Glutamatergic neuron (in vitro differentiated cells): ENCODE measurements around the gene CA5A. TPM values are rescaled to one million over a fixed set of nuclear protein-coding genes. Genes with fewer than 3 reads are reported as not detected.
"Not testable (repeated sequence)": the region's sequence is repeated elsewhere in the genome, so short reads cannot be mapped to it uniquely, and the experiment has no call there.

Source experiments
- DNase-seq: peaks from one replicate; pipeline ENCODE4 v3.0.0; 2022
- H3K27ac Mint-ChIP-seq: one replicate; pipeline ENCODE4 v1.8.0; 2020; ENCODE audit warnings: mild to moderate bottlenecking, mixed read lengths, inconsistent platforms; ENCODE audit not compliant: unreplicated experiment
- H3K27me3 Mint-ChIP-seq: one replicate; pipeline ENCODE4 v1.8.0; 2020; ENCODE audit warnings: mild to moderate bottlenecking, moderate library complexity, mixed read lengths, inconsistent platforms; ENCODE audit not compliant: unreplicated experiment
- H3K36me3 Mint-ChIP-seq: one replicate; pipeline ENCODE4 v1.8.0; 2020; ENCODE audit warnings: mild to moderate bottlenecking, mixed read lengths, inconsistent platforms; ENCODE audit not compliant: unreplicated experiment
- H3K4me1 Mint-ChIP-seq: one replicate; pipeline ENCODE4 v1.8.0; 2020; ENCODE audit warnings: mild to moderate bottlenecking, low read depth, mixed read lengths, inconsistent platforms; ENCODE audit not compliant: unreplicated experiment
- H3K4me3 Mint-ChIP-seq: one replicate; pipeline ENCODE4 v1.8.0; 2020; ENCODE audit warnings: mild to moderate bottlenecking, mixed read lengths, inconsistent platforms; ENCODE audit not compliant: unreplicated experiment
- H3K9me3 Mint-ChIP-seq: one replicate; pipeline ENCODE4 v1.8.0; 2020; ENCODE audit warnings: mild to moderate bottlenecking, moderate library complexity, mixed read lengths, inconsistent platforms; ENCODE audit not compliant: unreplicated experiment
- CTCF ChIP-seq: fragments of 200-600 bp; sonication (generic); IDR thresholded peaks from one replicate; pipeline ENCODE4 v1.5.0; 2021; ENCODE audit not compliant: partially characterized antibody, unreplicated experiment
- total RNA-seq: library from RNA; stranded (reverse); fragmentation: NEBNext Ultra II Directional; extraction: Animal tissue kit (Norgen Biotek cat#: 25700); gene quantifications from one replicate; pipeline ENCODE4 v1.2.1, GENCODE V29; 2021; ENCODE audit not compliant: unreplicated experiment

The CA5A gene
- total RNA-seq, 1 donor from 2014 or later = not detected

- peaks cover 9% of the 10 kb centered on the region for H3K9me3 Mint-ChIP-seq
- H3K36me3 Mint-ChIP-seq = peaks cover 7% of the 10 kb centered on the region
- TF ChIP-seq CTCF = no peak
- peaks cover 5% of the 10 kb centered on the region for H3K4me1 Mint-ChIP-seq
- peaks cover 6% of the 10 kb centered on the region for H3K27me3 Mint-ChIP-seq
- H3K27ac Mint-ChIP-seq = peak overlapping the region; percentile 9
- no peak overlapping the region for H3K4me3 Mint-ChIP-seq
- no peak for DNase-seq
Observed at GRCh38 chr16:87874639-87875427, 61.5 kb downstream of the CA5A start.

GRCh38 chr16:87870418-87871291, 65.7 kb downstream of the CA5A start:
- peak overlapping the region; percentile 69 for H3K4me3 Mint-ChIP-seq
- H3K27ac Mint-ChIP-seq = peak overlapping the region; percentile 48
- peaks cover 10% of the 10 kb centered on the region for H3K27me3 Mint-ChIP-seq
- H3K9me3 Mint-ChIP-seq, H3K36me3 Mint-ChIP-seq, DNase-seq, H3K4me1 Mint-ChIP-seq: not testable (repeated sequence)

- not testable (repeated sequence) for DNase-seq, H3K36me3 Mint-ChIP-seq
- H3K27me3 Mint-ChIP-seq = peaks cover 10% of the 10 kb centered on the region
Observed at GRCh38 chr16:87869879-87870417, 66.4 kb downstream of the CA5A start.

GRCh38 chr16:87869061-87869878, 67.1 kb downstream of the CA5A start, which contains the start of gene SLC7A5:
Gene SLC7A5 (minus strand): TSS chr16:87869507. CDS start chr16:87869422, 85 bp downstream.
- peak within 1 kb of the TSS; percentile 93 for H3K4me3 Mint-ChIP-seq
- not testable (repeated sequence) for H3K36me3 Mint-ChIP-seq, H3K4me1 Mint-ChIP-seq, H3K9me3 Mint-ChIP-seq
- peak; percentile 93 for DNase-seq
- H3K27ac Mint-ChIP-seq = peak within 1 kb of the TSS; percentile 89
- H3K27me3 Mint-ChIP-seq = peaks cover 10% of the 10 kb centered on the region

More at GRCh38 chr16:87869879-87870417, 66.4 kb downstream of the CA5A start:
- H3K4me3 Mint-ChIP-seq = peak overlapping the region; percentile 69
- peak overlapping the region; percentile 28 for H3K27ac Mint-ChIP-seq
- not testable (repeated sequence) for H3K4me1 Mint-ChIP-seq, H3K9me3 Mint-ChIP-seq

GRCh38 chr16:87868254-87869029, 67.9 kb downstream of the CA5A start:
- not testable (repeated sequence) for H3K9me3 Mint-ChIP-seq, DNase-seq, H3K36me3 Mint-ChIP-seq
- H3K4me3 Mint-ChIP-seq = peak overlapping the region; percentile 93
- H3K27me3 Mint-ChIP-seq = peaks cover 10% of the 10 kb centered on the region
- H3K4me1 Mint-ChIP-seq = peaks cover 11% of the 10 kb centered on the region
- H3K27ac Mint-ChIP-seq = peak overlapping the region; percentile 89

- not testable (repeated sequence) for H3K9me3 Mint-ChIP-seq, H3K27ac Mint-ChIP-seq, DNase-seq, H3K27me3 Mint-ChIP-seq, H3K36me3 Mint-ChIP-seq
- Mint-ChIP-seq H3K4me1 (peaks cover 11% of the 10 kb centered on the region), H3K4me3 (peak overlapping the region; percentile 93)
Observed at GRCh38 chr16:87865902-87866555, 70.3 kb downstream of the CA5A start.
